Measurements from ENCODE around the gene SLC24A4. TPM values are rescaled to one million over a fixed set of nuclear protein-coding genes. Genes with fewer than 3 reads are reported as not detected.

SLC24A4 gene
- polyA plus RNA-seq, 6 donors from 2014 or later = 0.03 to 0.09 (median 0.05) TPM; not detected in 2

GRCh38 chr14:92516966-92517506, 194.1 kb downstream of the SLC24A4 start:
- peak overlapping the region in 2 of 6 donors; percentile 62 to 92 for H3K27ac Mint-ChIP-seq
- ATAC-seq (ENCODE audit: low read depth in 2 of 2) = no peak
- H3K27me3 Mint-ChIP-seq = no peaks in the 10 kb centered on the region
- H3K4me1 Mint-ChIP-seq = peaks cover 45 to 68% (median 48%) of the 10 kb centered on the region in 3 donors
- H3K4me3 Mint-ChIP-seq = no peak overlapping the region
- DNase-seq = no peak
- H3K9me3 Mint-ChIP-seq = peaks cover 0 to 5% (median 0%) of the 10 kb centered on the region in 7 donors
- H3K36me3 Mint-ChIP-seq = peaks cover 0 to 13% of the 10 kb centered on the region in 2 donors

GRCh38 chr14:92517761-92518160, 194.8 kb downstream of the SLC24A4 start:
- Mint-ChIP-seq H3K27me3 (no peaks in the 10 kb centered on the region), H3K36me3 (peaks cover 0 to 13% of the 10 kb centered on the region in 2 donors), H3K4me1 (peaks cover 41 to 68% (median 41%) of the 10 kb centered on the region in 3 donors), H3K4me3 (peak overlapping the region in 2 of 8 donors; percentile 36 to 40), H3K9me3 (peaks cover 0 to 5% (median 0%) of the 10 kb centered on the region in 7 donors), H3K27ac (no peak overlapping the region)
- DNase-seq (no peak), ATAC-seq (ENCODE audit: low read depth in 2 of 2) (no peak)

GRCh38 chr14:92519246-92520101, 196.5 kb downstream of the SLC24A4 start:
- H3K9me3 Mint-ChIP-seq = peaks cover 0 to 5% (median 0%) of the 10 kb centered on the region in 7 donors
- peak overlapping the region in 1 of 6 donors; percentile 44 for H3K27ac Mint-ChIP-seq
- DNase-seq (no peak), ATAC-seq (ENCODE audit: low read depth in 2 of 2) (no peak)
- H3K36me3 Mint-ChIP-seq = peaks cover 0 to 13% of the 10 kb centered on the region in 2 donors
- peaks cover 37 to 78% (median 45%) of the 10 kb centered on the region in 3 donors for H3K4me1 Mint-ChIP-seq
- H3K27me3 Mint-ChIP-seq = no peaks in the 10 kb centered on the region
- H3K4me3 Mint-ChIP-seq = no peak overlapping the region

- Mint-ChIP-seq H3K9me3 (peaks cover 0 to 5% (median 0%) of the 10 kb centered on the region in 7 donors), H3K27me3 (no peaks in the 10 kb centered on the region), H3K27ac (peak overlapping the region in 1 of 6 donors; percentile 10), H3K4me1 (peaks cover 36 to 80% (median 46%) of the 10 kb centered on the region in 3 donors), H3K36me3 (peaks cover 0 to 13% of the 10 kb centered on the region in 2 donors), H3K4me3 (no peak overlapping the region)
- ATAC-seq (ENCODE audit: low read depth in 2 of 2) (no peak), DNase-seq (no peak)
Observed at GRCh38 chr14:92520102-92521057, 197.4 kb downstream of the SLC24A4 start.

GRCh38 chr14:92521058-92521415, 198.1 kb downstream of the SLC24A4 start:
- H3K27ac Mint-ChIP-seq = peak overlapping the region in 2 of 6 donors; percentile 10 to 22

GRCh38 chr14:92523752-92524151, 200.8 kb downstream of the SLC24A4 start:
- Mint-ChIP-seq H3K36me3 (peaks cover 0 to 13% of the 10 kb centered on the region in 2 donors), H3K9me3 (peaks cover 0 to 5% (median 0%) of the 10 kb centered on the region in 7 donors), H3K27me3 (no peaks in the 10 kb centered on the region), H3K4me3 (peak overlapping the region in 1 of 8 donors; percentile 44), H3K27ac (peak overlapping the region in 1 of 6 donors; percentile 38), H3K4me1 (peaks cover 19 to 55% (median 23%) of the 10 kb centered on the region in 3 donors)
- DNase-seq (no peak), ATAC-seq (ENCODE audit: low read depth in 2 of 2) (no peak)

More at GRCh38 chr14:92521058-92521415, 198.1 kb downstream of the SLC24A4 start:
- H3K36me3 Mint-ChIP-seq = peaks cover 0 to 13% of the 10 kb centered on the region in 2 donors
- H3K27me3 Mint-ChIP-seq = no peaks in the 10 kb centered on the region
- no peak overlapping the region for H3K4me3 Mint-ChIP-seq
- ATAC-seq (ENCODE audit: low read depth in 2 of 2) (no peak), DNase-seq (no peak)
- H3K9me3 Mint-ChIP-seq = peaks cover 0 to 5% (median 0%) of the 10 kb centered on the region in 7 donors
- peaks cover 31 to 75% (median 40%) of the 10 kb centered on the region in 3 donors for H3K4me1 Mint-ChIP-seq

DNA sequence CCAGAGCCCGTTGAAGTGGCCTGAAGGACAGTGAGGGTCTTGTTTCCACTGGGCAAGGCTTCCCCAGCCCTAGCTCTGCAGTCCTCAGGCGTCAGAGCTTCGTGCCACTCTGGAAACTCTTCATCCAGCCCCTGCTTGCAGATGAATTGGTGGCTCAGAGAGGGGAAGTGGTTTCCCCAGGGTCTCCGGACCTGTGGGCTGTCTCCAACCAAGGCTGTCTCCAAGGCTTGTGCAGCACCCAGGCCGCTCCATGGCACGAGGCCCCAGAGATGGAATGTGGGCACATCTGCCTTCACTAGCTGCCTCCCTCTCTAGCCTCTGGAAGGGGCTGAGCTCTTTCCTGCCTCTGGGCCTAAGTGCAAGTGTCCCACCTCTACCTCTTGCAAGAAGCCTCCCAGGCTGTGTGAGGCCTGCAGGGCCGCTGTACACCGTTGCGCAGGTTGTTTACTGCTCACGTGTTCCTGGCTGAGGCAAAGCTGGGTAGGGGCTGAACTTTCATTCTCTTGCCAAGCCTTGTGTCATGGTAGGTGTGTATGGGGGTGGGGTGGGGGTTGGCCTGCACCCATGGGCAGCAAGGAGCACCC, 201.7 kb downstream of the SLC24A4 start:
- ATAC-seq (ENCODE audit: low read depth in 2 of 2) (no peak), DNase-seq (no peak)
- Mint-ChIP-seq H3K4me3 (no peak overlapping the region), H3K9me3 (peaks cover 0 to 5% (median 0%) of the 10 kb centered on the region in 7 donors), H3K4me1 (peaks cover 12 to 53% (median 23%) of the 10 kb centered on the region in 3 donors), H3K27ac (no peak overlapping the region), H3K36me3 (peaks cover 0 to 13% of the 10 kb centered on the region in 2 donors), H3K27me3 (no peaks in the 10 kb centered on the region)

DNA sequence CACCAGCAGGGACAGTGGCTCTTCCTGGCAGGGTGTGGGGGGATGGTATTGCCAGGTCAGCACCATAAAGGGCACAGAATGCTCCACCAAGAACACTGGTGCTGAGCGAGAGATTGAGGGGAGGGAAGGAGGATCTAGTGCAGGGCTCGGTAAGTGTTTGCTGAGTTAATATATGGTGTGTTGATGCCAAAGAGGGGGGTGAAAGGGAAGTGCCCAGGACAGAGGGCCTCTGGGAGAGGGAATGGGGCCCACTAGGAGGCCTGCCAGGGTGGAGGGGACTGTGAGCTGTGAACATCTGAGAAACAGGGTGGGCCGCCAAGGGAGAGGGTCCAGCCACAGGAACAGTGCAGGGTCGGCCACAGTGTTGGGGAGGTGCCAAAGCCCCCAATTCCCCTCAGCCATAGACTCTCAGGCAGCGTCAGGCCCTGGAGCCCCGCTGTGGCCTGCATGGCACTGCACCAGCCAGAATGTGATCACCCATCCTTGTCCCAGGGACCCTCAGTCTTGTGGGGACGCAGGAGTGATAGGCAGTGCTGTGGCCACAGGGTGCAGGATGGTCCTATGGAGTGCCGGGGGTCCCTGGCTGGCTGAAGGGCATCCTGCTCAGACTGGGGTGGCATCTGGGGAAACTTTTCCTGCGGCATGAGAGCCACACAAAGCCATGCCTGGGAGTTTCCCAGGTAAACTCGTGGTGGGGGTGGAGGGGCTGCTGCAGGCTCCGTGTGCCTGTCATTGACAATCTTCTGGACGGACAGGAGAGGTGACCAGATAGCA, 202.5 kb downstream of the SLC24A4 start:
- Mint-ChIP-seq H3K27ac (peak overlapping the region in 2 of 6 donors; percentile 42 to 93), H3K4me1 (peaks cover 17 to 55% (median 23%) of the 10 kb centered on the region in 3 donors), H3K27me3 (no peaks in the 10 kb centered on the region), H3K36me3 (peaks cover 0 to 13% of the 10 kb centered on the region in 2 donors), H3K4me3 (peak overlapping the region in 1 of 8 donors; percentile 61), H3K9me3 (peaks cover 0 to 5% (median 0%) of the 10 kb centered on the region in 7 donors)
- DNase-seq = no peak
- no peak for ATAC-seq (ENCODE audit: low read depth in 2 of 2)

GRCh38 chr14:92527721-92528120, 204.8 kb downstream of the SLC24A4 start:
- no peak for ATAC-seq (ENCODE audit: low read depth in 2 of 2)
- no peak for DNase-seq
- no peaks in the 10 kb centered on the region for H3K36me3 Mint-ChIP-seq
- H3K4me3 Mint-ChIP-seq = no peak overlapping the region
- no peaks in the 10 kb centered on the region for H3K27me3 Mint-ChIP-seq
- H3K27ac Mint-ChIP-seq = peak overlapping the region in 3 of 6 donors; percentile 31 to 79 (median 70)
- peaks cover 21 to 57% (median 31%) of the 10 kb centered on the region in 3 donors for H3K4me1 Mint-ChIP-seq
- no peaks in the 10 kb centered on the region for H3K9me3 Mint-ChIP-seq

GRCh38 chr14:92528486-92529100, 205.6 kb downstream of the SLC24A4 start:
- no peaks in the 10 kb centered on the region for H3K9me3 Mint-ChIP-seq
- DNase-seq (no peak), ATAC-seq (ENCODE audit: low read depth in 2 of 2) (no peak)
- H3K36me3 Mint-ChIP-seq = no peaks in the 10 kb centered on the region
- H3K27ac Mint-ChIP-seq = peak overlapping the region in 1 of 6 donors; percentile 75
- no peaks in the 10 kb centered on the region for H3K27me3 Mint-ChIP-seq
- no peak overlapping the region for H3K4me3 Mint-ChIP-seq
- peaks cover 17 to 52% (median 31%) of the 10 kb centered on the region in 3 donors for H3K4me1 Mint-ChIP-seq

DNA sequence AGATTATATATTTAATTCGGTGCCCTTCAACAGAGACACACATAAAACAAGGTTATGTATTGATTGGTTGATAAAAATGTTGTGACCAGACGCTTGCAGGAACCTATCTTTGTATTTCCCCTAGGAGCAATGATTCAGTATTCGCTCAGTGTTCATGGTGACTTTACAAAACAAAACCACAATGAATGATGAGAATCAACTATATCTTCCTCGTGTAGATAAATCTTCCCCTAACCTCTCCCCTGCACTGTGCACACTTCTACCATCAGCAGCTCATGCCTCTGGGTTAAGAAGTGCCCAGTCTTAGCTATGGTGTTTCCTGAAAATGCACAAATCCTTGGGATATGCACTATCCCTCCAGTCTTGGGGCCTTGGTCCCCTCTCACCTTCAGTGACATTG, 206.9 kb downstream of the SLC24A4 start:
- Mint-ChIP-seq H3K27ac (peak overlapping the region in 1 of 6 donors; percentile 42), H3K4me1 (peaks cover 19 to 47% (median 34%) of the 10 kb centered on the region in 3 donors), H3K36me3 (no peaks in the 10 kb centered on the region), H3K4me3 (no peak overlapping the region), H3K9me3 (no peaks in the 10 kb centered on the region), H3K27me3 (no peaks in the 10 kb centered on the region)
- DNase-seq (no peak), ATAC-seq (ENCODE audit: low read depth in 2 of 2) (no peak)

Data from naive B cell (primary cell).